CD14-positive monocyte (primary cell): ENCODE measurements around the gene TIMP2. TPM values are rescaled to one million over a fixed set of nuclear protein-coding genes. Genes with fewer than 3 reads are reported as not detected.

Source experiments
- DNase-seq, 3 donors: peaks; one replicate each; pipeline ENCODE4 v3.0.0-alpha.2; 2011 to 2022
- H2AFZ ChIP-seq: 2 replicates; pipeline ENCODE4 v1.6.0; 2012; ENCODE audit warnings: mild to moderate bottlenecking, low read depth, low read length, inconsistent platforms; ENCODE audit not compliant: insufficient read depth, poor library complexity, severe bottlenecking
- H3K27ac ChIP-seq, 2 donors: 1 replicate in 1 of 2; 2 replicates in 1 of 2; pipeline ENCODE4 v1.5.1; 2012 to 2013; ENCODE audit warnings: low read length in 2 of 2, control low read depth in 1 of 2, inconsistent platforms in 1 of 2, low read depth in 1 of 2, mild to moderate bottlenecking in 1 of 2
- H3K27me3 ChIP-seq, 2 donors: one replicate each; pipeline versions ENCODE4 v1.6.0 to v1.6.1; 2011 to 2013; ENCODE audit warnings: low read length in 2 of 2; ENCODE audit not compliant: control insufficient read depth in 2 of 2, insufficient read depth in 2 of 2
- H3K36me3 ChIP-seq, 2 donors: replicated peaks in 1 of 2; 1 replicate in 1 of 2; 2 replicates in 1 of 2; pipeline versions ENCODE4 v1.5.1 to v1.6.1; 2012 to 2013; ENCODE audit warnings: low read length in 2 of 2, control low read depth in 1 of 2, inconsistent platforms in 1 of 2, mild to moderate bottlenecking in 1 of 2; ENCODE audit not compliant: insufficient read depth in 2 of 2, control insufficient read depth in 1 of 2
- H3K4me1 ChIP-seq, 2 donors: 1 replicate in 1 of 2; 2 replicates in 1 of 2; pipeline versions ENCODE4 v1.5.1 to v1.6.1; 2012 to 2013; ENCODE audit warnings: low read length in 2 of 2, control low read depth in 1 of 2, inconsistent platforms in 1 of 2, mild to moderate bottlenecking in 1 of 2, moderate library complexity in 1 of 2; ENCODE audit not compliant: insufficient read depth in 2 of 2, control insufficient read depth in 1 of 2
- H3K4me2 ChIP-seq: replicated peaks from 2 replicates; pipeline ENCODE3; 2012; ENCODE audit warnings: low read length, moderate library complexity, mild to moderate bottlenecking; ENCODE audit not compliant: poor library complexity, severe bottlenecking; ENCODE audit errors: extremely low read depth
- H3K4me3 ChIP-seq, 3 experiments: fragments of 200-600 bp in 1 of 3; sonication (generic) in 1 of 3; replicated peaks in 1 of 3; 1 replicate in 2 of 3; 2 replicates in 1 of 3; pipeline ENCODE4 v1.5.1; 2011 to 2013; ENCODE audit warnings: low read length in 3 of 3, mild to moderate bottlenecking in 3 of 3, control low read depth in 2 of 3, low read depth in 2 of 3, inconsistent platforms in 1 of 3, moderate library complexity in 1 of 3
- H3K79me2 ChIP-seq: 2 replicates; pipeline ENCODE4 v1.6.0; 2012; ENCODE audit warnings: mild to moderate bottlenecking, control low read depth, inconsistent platforms, low read length, moderate library complexity; ENCODE audit not compliant: insufficient read depth
- H3K9ac ChIP-seq: 2 replicates; pipeline ENCODE4 v1.6.0; 2017; ENCODE audit warnings: low read length, mild to moderate bottlenecking; ENCODE audit not compliant: insufficient read depth, poor library complexity, severe bottlenecking
- H3K9me3 ChIP-seq, 2 donors: replicated peaks in 1 of 2; 1 replicate in 1 of 2; 2 replicates in 1 of 2; pipeline versions ENCODE4 v1.5.1 to v1.6.1; 2012 to 2013; ENCODE audit warnings: low read length in 2 of 2, control low read depth in 1 of 2; ENCODE audit not compliant: control insufficient read depth in 1 of 2, insufficient read depth in 1 of 2
- H4K20me1 ChIP-seq: 2 replicates; pipeline ENCODE4 v1.6.0; 2012; ENCODE audit warnings: mild to moderate bottlenecking, low read length, control low read depth, moderate library complexity; ENCODE audit not compliant: insufficient read depth
- H3K27ac Mint-ChIP-seq, 7 donors: one replicate each; pipeline ENCODE4 v1.8.0; 2020; ENCODE audit warnings: mild to moderate bottlenecking in 7 of 7, mixed read lengths in 7 of 7, moderate library complexity in 6 of 7, inconsistent platforms in 2 of 7
- H3K27me3 Mint-ChIP-seq, 3 donors: one replicate each; pipeline ENCODE4 v1.8.0; 2021 to 2022; ENCODE audit warnings: low read depth in 3 of 3, mild to moderate bottlenecking in 3 of 3, mixed read lengths in 3 of 3, moderate library complexity in 3 of 3, inconsistent platforms in 1 of 3
- H3K36me3 Mint-ChIP-seq, 2 donors: one replicate each; pipeline ENCODE4 v1.8.0; 2020; ENCODE audit warnings: mixed read lengths in 2 of 2, inconsistent platforms in 1 of 2, mild to moderate bottlenecking in 1 of 2
- H3K4me1 Mint-ChIP-seq: one replicate; pipeline ENCODE4 v1.8.0; 2020; ENCODE audit warnings: mild to moderate bottlenecking, mixed read lengths
- H3K4me3 Mint-ChIP-seq, 2 donors: one replicate each; pipeline ENCODE4 v1.8.0; 2020; ENCODE audit warnings: mild to moderate bottlenecking in 2 of 2, mixed read lengths in 2 of 2, moderate library complexity in 1 of 2
- H3K9me3 Mint-ChIP-seq, 7 donors: one replicate each; pipeline ENCODE4 v1.8.0; 2020 to 2022; ENCODE audit warnings: mixed read lengths in 7 of 7, mild to moderate bottlenecking in 6 of 7, moderate library complexity in 6 of 7, inconsistent platforms in 2 of 7
- CTCF ChIP-seq: fragments of 200-600 bp; IDR thresholded peaks from one replicate; pipeline ENCODE4 v1.8.0; 2022; ENCODE audit warnings: antibody characterized with exemption, mild to moderate bottlenecking
- WGBS: methylation state at CpG from one replicate; pipeline ENCODE4 v1.1.5; 2013; ENCODE audit warnings: missing lambda C conversion rate; ENCODE audit not compliant: insufficient coverage; 5-methylcytosine and 5-hydroxymethylcytosine counted together
- intact Hi-C, 2 donors: fragments of 100-400 bp; cut with micrococcal nuclease; formaldehyde crosslinking; loops; one replicate each; pipeline versions ENCODE4 v1.15.0 to v1.15.1; 2023
- polyA plus RNA-seq, 3 donors: library from polyadenylated mRNA; depleted of rRNA in 1 of 3; unstranded in 2 of 3; stranded (reverse) in 1 of 3; fragments of 300-500 nt in 2 of 3; fragments of >200 nt in 1 of 3; fragmentation: Illumina TruSeq in 2 of 3; gene quantifications; 1 replicate in 2 of 3; 2 replicates in 1 of 3; pipeline ENCODE4 v1.2.3, GENCODE V29; 2012 to 2021

TIMP2 gene
- polyA plus RNA-seq, 3 donors = 4.5 to 101 (median 6.4) TPM

- 2% methylated on average over 21 of the region's 24 CpGs for WGBS
- Histone ChIP-seq H3K4me2 (peak overlapping the region; percentile 71), H3K27me3 (no peaks in the 10 kb centered on the region), H3K4me3 (peak overlapping the region in 2 of 3 experiments; percentile 14 to 59), H4K20me1 (peaks cover 60% of the 10 kb centered on the region), H2AFZ (peak overlapping the region; percentile 46), H3K27ac (peak overlapping the region; percentile 96 to 98), H3K9ac (peak overlapping the region; percentile 83), H3K36me3 (peaks cover 10 to 38% of the 10 kb centered on the region in 2 donors), H3K4me1 (peaks cover 75 to 91% of the 10 kb centered on the region in 2 donors), H3K79me2 (peaks cover 92% of the 10 kb centered on the region), H3K9me3 (no peaks in the 10 kb centered on the region)
- Mint-ChIP-seq H3K36me3 (peaks cover 40 to 60% of the 10 kb centered on the region in 2 donors), H3K4me1 (peaks cover 76% of the 10 kb centered on the region), H3K4me3 (peak overlapping the region; percentile 70 to 79), H3K27ac (peak overlapping the region; percentile 97 to 99 (median 98)), H3K27me3 (peaks cover 0 to 2% (median 2%) of the 10 kb centered on the region in 3 donors), H3K9me3 (peaks cover 0 to 1% (median 0%) of the 10 kb centered on the region in 7 donors)
- TF ChIP-seq CTCF = peak; percentile 8
- DNase-seq = peak; percentile 78 to 88 (median 86)
- intact Hi-C loops = loop anchor here (1.0 to 5.0 kb wide), 3 partner anchors 21 to 39 kb away; no protein-coding TSS in a partner anchor
These were observed 41.6 kb downstream of the TIMP2 start for GRCh38 chr17:78883533-78884131.

- Histone ChIP-seq H2AFZ (peak overlapping the region; percentile 46), H3K4me2 (peak overlapping the region; percentile 71)
These were observed 42.1 kb downstream of the TIMP2 start for GRCh38 chr17:78883089-78883532.

More at GRCh38 chr17:78883089-78883532, 42.1 kb downstream of the TIMP2 start:
- intact Hi-C loops = loop anchor here (1.0 to 5.0 kb wide), 3 partner anchors 21 to 39 kb away; no protein-coding TSS in a partner anchor
- no peak for TF ChIP-seq CTCF
- peaks cover 0 to 2% (median 0%) of the 10 kb centered on the region in 7 donors for H3K9me3 Mint-ChIP-seq
- 2% methylated on average over 6 of the region's 10 CpGs for WGBS
- H3K27me3 Mint-ChIP-seq = peaks cover 0 to 2% (median 2%) of the 10 kb centered on the region in 3 donors
- H3K27ac ChIP-seq = peak overlapping the region; percentile 96 to 98
- H3K36me3 Mint-ChIP-seq = peaks cover 42 to 60% of the 10 kb centered on the region in 2 donors
- H3K36me3 ChIP-seq = peaks cover 10 to 43% of the 10 kb centered on the region in 2 donors
- peak overlapping the region in 1 of 3 experiments; percentile 59 for H3K4me3 ChIP-seq
- H4K20me1 ChIP-seq = peaks cover 64% of the 10 kb centered on the region
- H3K27ac Mint-ChIP-seq = peak overlapping the region; percentile 97 to 99 (median 98)
- H3K4me1 ChIP-seq = peaks cover 71 to 86% of the 10 kb centered on the region in 2 donors
- H3K9me3 ChIP-seq = no peaks in the 10 kb centered on the region
- peaks cover 92% of the 10 kb centered on the region for H3K79me2 ChIP-seq
- H3K9ac ChIP-seq = peak overlapping the region; percentile 83
- peak; percentile 96 to 98 (median 97) for DNase-seq
- H3K4me3 Mint-ChIP-seq = peak overlapping the region; percentile 70 to 79
- no peaks in the 10 kb centered on the region for H3K27me3 ChIP-seq
- H3K4me1 Mint-ChIP-seq = peaks cover 72% of the 10 kb centered on the region
